Activated CD4-positive, alpha-beta T cell treated with anti-CD3 and anti-CD28 coated beads, Interleukin-2, amount 50 U/mL, for 24 hours (primary cell): ENCODE measurements around the gene CC2D1A.
A peak's percentile ranks its signal among the peaks of the same experiment; 100 is the strongest.

Source experiments
- DNase-seq, 2 donors: peaks; one replicate each; pipeline ENCODE4 v3.0.0-alpha.2; 2020; ENCODE audit warnings: low read depth in 1 of 2, low spot score in 1 of 2

Gene CC2D1A

DNA sequence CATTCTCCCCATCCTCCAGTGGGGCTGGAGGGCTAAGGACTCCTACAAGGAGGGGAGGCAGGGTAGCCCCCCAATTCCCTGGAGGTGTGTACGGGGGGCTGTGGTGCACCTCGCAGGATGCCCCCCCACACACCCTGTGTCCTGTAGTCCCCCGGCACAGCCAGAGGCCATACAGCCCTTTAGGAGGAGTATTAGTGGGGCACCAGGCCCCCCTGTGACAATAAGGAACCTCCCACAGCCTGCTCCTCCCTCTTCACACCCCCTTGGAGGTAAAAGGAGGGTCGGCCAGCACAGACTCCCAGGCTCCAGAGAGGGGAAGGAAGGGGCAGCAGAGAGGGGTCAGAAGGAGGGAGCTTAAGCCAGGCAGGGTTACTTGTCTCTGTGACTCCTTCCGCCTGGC is 29.2 kb upstream of the CC2D1A start, which contains the start of gene NANOS3:
TSS of gene NANOS3 (plus strand) at position 301 of the 400 bp plus-strand sequence. CDS start 115 bp downstream, outside the sequence.
- no peak for DNase-seq

DNA sequence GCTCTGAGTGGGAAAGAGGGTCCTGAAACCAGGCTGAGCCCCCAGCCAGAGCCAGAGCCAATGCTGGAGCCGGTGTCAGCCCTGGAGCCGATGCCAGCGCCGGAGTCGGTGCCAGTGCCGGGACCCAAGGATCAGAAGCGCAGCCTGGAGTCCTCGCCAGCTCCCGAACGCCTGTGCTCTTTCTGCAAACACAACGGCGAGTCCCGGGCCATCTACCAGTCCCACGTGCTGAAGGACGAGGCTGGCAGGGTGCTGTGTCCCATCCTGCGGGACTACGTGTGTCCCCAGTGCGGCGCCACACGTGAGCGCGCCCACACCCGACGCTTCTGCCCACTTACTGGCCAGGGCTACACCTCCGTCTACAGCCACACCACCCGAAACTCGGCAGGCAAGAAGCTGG is 28.7 kb upstream of the CC2D1A start:
- DNase-seq = no peak

DNA sequence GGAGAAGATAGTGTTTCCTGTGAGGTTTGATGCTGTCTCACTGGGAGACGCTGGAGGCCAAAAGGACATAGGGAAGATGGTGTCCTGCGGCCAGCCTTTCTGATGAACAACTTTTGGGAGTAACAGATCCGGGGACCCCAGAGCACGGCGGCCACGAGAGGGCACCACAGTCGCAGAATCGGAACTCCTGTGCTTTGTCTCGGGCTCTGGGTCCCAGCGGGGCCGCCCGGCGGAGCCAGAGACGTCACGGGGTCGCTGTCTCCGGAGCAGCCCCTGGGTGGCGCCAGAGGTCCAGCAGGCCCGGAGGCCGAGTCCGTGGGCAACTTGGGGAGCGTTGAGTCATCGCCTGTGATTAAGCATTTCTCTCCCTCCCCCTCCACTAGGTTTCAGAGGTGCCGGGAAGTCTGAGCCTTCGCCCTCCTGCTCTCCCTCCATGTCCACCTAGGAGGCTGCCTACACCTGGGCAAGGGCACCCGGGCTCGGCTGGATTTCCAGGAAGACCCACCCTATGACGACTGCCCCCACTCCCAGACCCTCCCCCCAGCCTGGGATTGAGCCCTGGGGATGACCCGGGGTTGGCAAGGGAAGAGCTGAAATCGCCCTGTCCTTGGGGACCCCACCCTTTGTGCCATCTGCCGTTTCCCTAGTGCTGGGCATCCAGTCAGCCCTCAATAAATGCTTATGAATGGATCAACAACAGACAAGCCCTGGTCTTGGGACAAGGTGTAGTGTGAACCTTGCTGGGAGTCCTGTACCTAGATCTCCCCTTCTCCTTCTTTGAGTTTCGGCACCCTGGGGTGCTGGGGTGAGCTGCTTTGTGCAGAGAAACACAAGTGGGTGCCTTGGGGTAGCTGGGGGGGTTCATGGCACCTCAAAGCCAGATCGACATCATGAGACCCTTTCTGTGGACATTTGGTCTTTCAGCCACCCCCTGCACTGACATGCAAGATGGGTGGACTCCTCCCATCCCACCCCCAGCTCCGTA is 25.6 kb upstream of the CC2D1A start:
- DNase-seq = peak; percentile 98

DNA sequence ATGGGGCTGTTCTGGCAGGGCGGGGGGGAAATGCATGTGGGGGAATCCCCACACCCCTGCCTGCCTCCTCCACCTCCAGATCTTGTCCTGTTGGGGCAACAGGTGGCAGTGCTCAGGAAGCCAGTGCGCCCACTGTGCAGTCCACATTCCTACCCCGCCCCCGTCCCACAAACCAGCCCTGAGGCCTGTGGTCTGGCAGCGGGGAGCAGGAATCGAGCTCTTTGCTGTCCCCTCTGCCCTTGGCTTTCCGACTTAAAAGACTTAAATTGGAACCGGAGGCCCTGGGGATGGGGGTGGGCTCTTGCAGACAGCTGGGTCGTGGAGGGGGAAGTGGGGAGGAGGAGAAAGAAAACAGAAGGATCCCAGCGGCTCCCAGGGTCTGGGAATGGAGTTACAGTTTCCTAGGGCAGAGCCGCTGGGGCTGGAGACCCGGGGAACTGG is 24.7 kb upstream of the CC2D1A start:
- no peak for DNase-seq

DNA sequence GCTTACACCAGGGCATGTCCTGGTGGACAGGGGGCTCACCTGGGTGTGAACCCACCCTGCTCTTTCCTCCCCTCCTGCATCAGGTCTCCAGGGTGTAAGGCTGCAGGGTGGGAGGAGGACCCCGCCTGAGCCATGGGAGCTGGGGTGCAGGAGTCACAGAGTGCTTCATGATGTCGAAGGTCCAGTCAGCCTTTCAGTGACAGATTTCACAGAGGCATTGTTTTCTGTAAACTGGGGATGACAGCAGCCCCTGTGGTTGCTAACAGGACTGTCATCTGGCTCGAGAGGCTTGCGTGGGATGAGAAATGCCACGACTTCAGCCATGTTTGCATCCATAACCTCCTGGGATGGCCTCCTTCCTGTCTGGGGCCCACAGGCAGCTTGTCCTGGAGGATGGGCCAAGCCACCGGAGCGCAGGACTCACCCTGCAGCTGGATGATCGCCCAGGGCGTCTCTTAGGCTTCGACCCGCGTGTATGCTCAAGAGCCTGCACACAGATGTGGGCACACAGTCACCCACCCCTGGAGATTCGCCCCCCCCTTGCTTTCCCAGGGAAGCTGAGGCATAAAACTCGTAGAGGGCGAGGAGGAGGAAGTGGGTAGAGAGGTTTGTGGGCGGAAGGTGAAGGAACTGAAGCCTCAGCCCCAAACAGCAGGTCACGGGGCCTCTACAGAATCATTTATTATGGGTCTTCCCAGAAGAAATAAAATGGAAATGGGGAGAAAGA is 24.1 kb upstream of the CC2D1A start:
- DNase-seq = peak in 1 of 2 donors; percentile 17

DNA sequence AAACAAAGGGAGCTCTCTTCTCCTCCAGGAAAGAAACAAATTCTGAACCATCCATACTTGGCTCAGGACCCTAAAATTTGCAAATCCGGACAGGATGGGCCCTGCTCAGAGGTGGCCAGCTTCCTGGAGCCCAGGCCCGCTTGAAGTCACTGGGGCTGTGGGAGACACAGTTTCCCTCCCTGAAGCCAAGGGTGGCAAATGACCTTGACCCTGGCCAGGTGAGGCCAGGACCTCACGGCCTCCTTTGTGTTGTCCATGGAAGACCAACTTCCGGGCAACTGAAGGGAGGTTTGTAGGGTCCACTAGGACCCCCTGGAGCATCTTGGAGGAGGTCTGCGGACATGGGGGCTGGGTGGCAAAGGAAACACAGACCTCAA is 23.6 kb upstream of the CC2D1A start:
- DNase-seq = no peak

DNA sequence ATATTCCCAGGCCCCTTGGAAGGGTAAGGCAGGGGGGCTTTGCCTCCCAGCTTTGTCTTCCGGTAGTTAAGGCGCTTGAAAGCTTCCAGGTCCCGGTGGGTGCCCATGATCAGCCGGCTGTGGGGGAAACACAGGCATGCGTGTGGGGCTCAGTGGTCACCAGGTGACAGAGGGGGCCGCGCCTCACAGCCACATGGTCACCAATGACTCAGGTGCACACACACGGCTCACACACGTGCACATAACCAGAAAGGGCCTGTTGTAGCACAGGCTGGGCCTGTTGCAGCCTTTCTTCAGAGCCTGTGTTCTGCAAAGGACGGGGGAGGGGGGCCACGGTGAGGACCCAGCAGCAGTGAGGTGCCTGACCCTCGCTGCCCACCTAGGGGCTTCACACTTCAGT is 23.2 kb upstream of the CC2D1A start:
- DNase-seq = no peak

DNA sequence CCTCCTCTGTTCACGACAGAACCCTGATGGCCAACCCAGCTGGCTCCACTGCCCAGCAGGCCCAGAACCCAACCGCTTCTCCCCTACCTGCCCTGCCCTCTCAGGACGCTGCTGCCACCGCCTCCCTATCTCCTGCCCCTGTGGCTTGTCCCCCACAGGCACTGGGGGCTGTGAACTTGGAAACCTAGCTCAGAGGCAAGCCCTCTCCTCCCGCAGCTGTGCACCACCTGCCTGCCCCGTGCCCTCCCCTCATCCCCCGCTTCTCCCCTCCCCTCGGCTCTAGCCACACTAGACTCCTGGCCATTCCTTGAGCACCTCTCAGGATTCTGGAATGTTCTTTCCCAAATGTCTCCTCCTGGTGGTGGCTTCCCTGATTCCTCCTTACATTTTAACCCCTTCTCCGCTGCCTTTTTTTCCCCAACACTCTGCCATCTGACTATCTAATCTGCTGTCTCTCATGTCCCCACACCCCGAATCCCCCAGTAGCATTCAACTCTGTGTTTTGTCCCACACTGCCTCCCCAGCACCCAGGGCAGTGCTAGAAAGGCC is 22.4 kb upstream of the CC2D1A start:
- no peak for DNase-seq

DNA sequence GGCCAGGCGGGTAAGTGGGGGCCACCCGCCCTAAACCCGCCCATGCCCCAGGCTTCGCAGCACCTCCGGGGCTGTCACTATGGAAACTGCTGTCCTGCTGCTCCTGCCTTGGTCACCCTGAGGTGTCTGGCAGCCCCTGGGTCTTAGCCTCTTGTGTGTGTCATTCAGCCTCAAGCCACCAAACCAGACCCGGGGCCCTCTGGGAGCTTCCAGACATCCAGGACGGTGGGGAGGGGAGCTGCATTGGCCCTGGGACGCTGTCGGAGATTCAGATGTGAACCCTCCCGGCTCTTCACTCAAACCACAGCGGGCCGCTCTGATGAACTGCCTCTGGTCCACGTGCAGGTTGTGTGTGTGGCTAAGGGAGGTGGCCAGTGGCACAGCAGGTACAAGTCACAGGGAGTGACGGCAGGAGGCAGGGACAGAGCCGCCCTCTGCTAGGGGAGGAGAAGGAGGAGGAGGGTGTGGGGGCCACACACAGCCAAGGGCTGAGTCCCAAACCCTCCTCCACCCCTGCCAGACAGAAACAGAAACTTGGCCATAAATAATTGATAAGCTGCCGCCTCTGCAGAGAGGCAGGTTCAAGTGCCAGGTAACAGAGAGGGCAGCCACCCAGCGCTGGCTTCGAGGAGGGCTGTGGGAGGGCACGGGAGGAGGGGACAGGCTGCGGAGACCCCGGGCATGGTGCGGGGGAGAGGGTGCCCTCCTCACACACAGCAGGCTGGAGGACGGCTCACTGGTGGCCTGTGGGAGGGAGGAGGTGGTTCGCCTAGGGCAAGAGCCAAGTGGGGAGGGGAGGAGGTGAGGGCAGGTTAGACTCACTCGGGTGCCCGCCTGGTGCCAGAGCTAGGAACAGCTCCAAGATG is 21.0 kb upstream of the CC2D1A start:
- no peak for DNase-seq

DNA sequence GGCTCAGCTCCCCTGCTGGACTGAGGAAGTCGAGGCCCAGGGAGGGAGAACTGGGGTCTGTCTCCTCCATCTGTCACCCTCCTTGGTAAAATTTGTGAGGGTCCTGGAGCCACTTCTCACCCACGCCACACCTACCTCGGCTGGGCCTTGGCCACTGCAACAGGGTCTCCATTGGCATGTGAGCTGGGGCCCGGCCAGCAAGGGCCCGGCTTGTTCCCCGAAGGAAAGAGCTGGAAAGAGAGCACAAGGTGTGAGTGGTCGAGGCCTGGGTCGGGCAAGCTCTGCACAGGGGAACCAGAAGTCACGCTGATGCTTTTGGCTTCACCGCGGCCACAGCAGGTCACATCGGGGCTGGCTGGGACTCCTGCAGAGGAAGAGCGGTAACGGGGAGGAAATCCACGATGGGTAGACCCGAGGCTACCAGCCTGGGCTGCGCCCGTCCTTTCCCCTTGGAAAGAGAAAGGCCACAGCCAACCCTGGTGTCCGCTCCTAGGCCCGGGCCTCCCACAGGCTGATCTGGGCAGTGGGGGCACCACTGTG is 20.1 kb upstream of the CC2D1A start:
- DNase-seq = no peak

DNA sequence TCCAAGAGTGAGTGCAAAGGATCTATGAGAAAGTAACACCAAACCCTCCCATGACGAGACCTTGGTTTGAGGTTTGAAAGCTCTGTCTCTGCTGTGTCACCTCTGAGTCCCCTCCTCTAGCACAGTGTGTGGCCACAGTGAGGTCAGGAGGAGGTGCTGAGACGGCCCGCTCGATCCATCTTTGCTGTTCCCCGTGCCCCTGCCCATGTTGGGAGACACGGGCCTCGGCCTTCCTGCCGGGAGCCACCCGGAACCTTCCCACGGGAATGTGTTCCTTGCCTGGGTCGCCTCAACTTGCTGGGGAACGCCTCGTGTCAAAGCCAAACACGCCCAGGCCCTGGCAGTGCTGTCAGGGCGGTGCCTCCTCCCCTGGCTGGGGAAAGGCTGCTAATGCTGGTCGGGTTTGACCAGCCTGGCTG is 19.0 kb upstream of the CC2D1A start:
- DNase-seq = no peak

DNA sequence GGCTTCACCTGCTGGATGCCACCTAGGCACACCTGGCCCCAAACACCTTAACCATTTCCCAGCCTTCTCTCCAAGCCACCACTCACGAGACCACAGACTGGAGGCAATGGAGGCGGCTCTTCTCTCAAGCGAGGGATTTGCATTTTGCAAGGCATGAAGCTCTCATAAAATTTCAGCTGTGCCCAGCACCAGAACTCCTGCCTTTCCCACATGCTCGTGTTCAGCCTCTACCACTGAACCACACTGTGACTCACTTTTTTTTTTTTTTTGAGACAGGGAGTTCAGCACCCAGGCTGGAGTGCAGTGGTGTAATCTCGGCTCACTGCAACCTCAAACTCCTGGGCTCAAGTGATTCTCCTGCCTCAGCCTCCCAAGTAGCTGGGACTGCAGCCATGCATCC is 18.5 kb upstream of the CC2D1A start:
- no peak for DNase-seq

DNA sequence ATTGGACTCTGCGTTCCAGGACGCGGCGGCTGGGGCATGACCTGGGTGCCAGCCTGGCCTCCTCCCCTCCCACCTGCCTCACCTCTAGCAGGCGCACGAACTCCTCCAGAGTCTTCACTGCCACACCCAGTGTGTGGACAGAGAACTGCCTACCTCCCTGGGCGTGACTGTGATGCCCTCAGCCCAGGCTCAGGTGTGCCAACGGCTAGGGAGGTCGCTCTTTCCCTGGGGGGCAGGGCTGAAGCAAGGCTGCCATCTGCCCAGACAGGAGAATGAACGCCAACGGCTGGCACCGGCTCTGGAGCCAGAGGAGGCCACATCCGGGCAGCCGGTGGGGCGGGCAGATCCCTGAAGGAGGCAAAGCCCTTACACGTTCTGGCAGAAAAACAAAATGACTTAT is 17.7 kb upstream of the CC2D1A start:
- no peak for DNase-seq

DNA sequence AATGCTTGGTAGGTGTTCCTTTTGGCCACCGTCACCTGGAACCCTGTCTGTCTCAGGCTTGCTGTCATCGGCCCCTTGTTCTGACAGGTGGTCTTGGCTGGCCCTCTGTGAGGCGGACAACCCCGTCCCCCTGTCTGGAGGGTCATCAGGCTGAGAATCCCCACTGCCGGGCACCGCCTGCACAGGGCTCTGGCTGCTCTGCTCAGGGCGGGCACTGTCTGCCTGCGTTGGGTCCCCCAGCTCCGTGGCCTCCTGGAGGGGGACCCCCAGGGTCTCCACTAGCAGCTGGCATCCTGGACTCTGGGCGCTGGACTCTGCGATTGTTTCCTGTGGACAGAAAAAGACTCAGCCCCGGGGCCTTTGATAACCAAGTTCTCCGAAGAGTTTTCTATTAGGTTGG is 15.9 kb upstream of the CC2D1A start:
- DNase-seq = no peak

DNA sequence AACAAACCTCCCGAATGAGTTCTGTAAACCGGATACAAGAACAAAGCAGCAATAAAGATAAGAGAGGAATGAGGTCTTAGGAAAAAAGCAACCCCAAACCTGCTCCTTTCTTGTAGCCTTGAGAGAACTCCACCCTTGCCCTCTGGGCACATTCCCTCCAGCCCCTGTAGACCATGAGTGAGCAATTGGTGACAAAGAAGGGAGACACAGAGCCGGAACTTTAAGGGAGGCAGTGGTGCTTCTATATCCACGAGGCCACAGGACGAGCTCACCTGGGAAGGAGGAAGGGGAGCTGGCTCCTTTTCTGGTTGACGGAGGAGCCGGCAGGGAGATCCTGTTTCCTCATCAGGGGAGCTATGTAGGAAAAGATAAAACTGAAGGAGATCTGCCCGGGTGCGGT is 13.1 kb upstream of the CC2D1A start:
- DNase-seq = no peak

DNA sequence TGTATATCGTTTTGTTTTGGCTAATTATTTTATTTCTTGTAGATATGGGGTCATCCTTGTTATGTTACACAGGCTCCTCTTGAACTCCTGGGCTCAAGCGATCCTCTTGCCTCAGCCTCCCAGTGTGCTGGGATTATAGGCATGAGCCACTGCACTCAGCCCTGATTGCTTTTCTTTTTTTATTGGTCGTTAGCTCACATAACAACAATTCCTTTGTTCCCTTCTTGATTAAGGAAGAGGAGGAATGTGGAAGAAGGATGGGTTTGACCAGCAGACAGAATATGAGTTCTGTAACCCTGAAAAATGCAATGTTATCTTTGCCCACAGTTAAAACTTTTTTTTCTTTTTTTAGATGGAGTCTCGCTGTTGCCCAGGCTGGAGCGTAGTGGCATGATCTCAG is 11.4 kb upstream of the CC2D1A start:
- DNase-seq = no peak

DNA sequence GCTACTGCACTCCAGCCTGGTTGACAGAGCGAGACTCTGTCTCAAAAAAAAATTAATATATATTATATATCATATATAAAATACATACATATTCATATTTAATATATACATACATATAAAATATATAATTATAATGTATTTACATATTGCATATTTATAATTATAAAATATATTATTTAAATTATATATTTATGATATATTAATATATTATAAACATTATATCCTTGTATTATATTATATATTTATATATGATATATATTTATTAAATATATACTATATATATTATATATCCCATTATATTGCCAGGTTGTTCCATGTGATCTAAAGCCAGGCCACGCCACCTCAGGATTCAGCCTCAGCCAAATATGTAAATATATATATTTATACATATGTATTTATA is 9.8 kb upstream of the CC2D1A start:
- no peak for DNase-seq

DNA sequence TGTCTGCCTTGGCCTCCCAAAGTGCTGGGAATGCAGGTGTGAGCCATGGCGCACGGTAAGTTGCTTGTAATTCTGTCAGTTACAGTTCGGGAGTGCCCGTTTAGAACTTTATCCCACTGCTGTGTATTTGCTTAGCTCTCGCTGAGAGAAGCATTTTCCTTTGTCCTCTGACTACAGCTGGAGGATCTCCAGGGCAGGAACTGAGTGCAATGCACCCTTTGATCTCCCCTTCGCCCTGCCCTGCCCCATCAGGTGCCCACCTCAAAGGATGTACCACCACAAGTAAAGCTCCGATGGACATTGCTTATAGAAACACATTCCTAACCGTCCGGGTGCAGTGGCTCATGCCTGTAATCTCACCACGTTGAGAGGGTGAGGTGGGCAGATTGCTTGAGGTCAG is 6.6 kb upstream of the CC2D1A start:
- no peak for DNase-seq

DNA sequence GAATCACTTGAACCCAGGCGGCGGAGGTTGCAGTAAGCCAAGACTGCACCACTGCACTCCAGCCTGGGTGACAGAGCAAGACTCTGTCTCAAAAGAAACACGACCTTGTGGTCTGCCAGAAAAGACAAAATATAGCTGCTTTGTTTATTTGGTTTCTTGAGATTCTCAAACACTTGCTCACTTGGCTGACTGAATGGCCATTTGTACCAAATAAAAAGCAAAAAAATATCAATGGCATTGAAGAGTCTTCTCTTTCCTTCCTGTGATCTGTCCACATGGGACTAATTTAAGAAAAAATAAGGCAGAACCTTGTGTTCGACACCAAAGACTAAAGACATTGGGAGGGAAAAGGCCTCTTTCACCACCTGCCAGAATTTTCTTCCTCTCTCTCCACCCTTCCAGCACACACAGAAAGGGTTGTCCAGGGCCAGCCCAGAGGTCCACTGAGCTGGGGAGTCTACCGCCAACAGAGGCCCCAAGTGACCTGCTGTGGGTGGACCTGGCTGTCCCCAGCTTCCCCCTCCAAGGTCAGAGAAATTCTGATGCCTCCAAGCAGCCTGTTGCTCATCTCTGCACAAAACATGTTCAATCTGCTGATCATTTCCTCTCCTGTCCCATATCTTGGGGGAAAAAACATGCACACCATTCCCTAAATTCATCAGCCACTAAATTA is 6.0 kb upstream of the CC2D1A start:
- no peak for DNase-seq

DNA sequence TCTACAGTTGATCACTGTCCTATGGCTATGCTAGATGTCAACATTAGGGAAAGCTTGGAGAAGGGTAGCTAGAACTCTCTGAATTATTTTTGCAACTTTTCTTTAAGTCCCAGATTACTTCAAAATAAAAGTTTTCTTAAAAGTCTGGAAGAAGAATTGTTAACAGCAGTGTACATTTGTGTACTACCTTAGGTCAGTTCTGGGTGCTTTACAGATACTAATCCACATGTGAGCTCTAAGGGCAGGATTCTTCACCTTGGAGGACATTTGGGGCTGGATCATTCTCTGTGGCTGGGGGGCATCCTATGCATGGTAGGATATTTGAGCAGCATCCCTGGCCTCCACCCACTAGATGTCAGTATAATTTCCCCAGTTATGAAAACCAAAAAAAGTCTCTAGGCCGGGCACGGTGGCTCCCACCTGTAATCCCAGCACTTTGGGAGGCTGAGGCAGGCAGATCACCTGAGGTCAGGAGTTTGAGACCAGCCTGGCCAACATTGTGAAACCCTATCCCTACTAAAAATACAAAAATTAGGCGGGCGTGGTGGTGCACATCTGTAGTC is 2.9 kb upstream of the CC2D1A start:
- DNase-seq = peak in 1 of 2 donors; percentile 15
